GM12873 (cell line): ENCODE measurements around the gene GALK2.

Experiments
- CTCF ChIP-seq: IDR thresholded peaks from 2 replicates; pipeline ENCODE4 v1.5.1; 2012; ENCODE audit warnings: low read depth, mild to moderate bottlenecking, moderate library complexity, low read length, control low read depth; ENCODE audit not compliant: insufficient read depth; ENCODE audit errors: missing control alignments

Gene GALK2

GRCh38 chr15:49152552-49153312 lies 17.3 kb upstream of the GALK2 start:
- TF ChIP-seq CTCF = no peak

GRCh38 chr15:49154359-49154758 lies 15.7 kb upstream of the GALK2 start:
- TF ChIP-seq CTCF = no peak

- no peak for TF ChIP-seq CTCF
Observed at GRCh38 chr15:49154799-49155109, 15.3 kb upstream of the GALK2 start.

GRCh38 chr15:49155110-49155833 lies 14.8 kb upstream of the GALK2 start, which contains the start of gene COPS2:
COPS2 (minus strand) TSS chr15:49155599; CDS start chr15:49155578, 21 bp downstream.
- TF ChIP-seq CTCF = no peak

GRCh38 chr15:49155834-49156627 lies 14.0 kb upstream of the GALK2 start:
- no peak for TF ChIP-seq CTCF

- TF ChIP-seq CTCF = no peak
Observed at GRCh38 chr15:49163678-49164077, 6.4 kb upstream of the GALK2 start.

GRCh38 chr15:49164865-49165264 lies 5.2 kb upstream of the GALK2 start:
- TF ChIP-seq CTCF = no peak
